T-helper 1 cell treated with Interleukin-12 subunit alpha and Interleukin-12 subunit beta and Interleukin-4 antibody, amounts not matched to agents 30 μg/mL and 1 μg/mL, for 36 hours (primary cell): ENCODE measurements around the gene TTLL11.

ENCODE experiments used
- H3K27ac Mint-ChIP-seq: one replicate; pipeline ENCODE4 v1.8.0; 2021; ENCODE audit warnings: mild to moderate bottlenecking, mixed read lengths
- H3K27me3 Mint-ChIP-seq: one replicate; pipeline ENCODE4 v1.8.0; 2021; ENCODE audit warnings: low read depth, mixed read lengths
- H3K36me3 Mint-ChIP-seq: one replicate; pipeline ENCODE4 v1.8.0; 2021; ENCODE audit warnings: low read depth, mixed read lengths
- H3K4me1 Mint-ChIP-seq: one replicate; pipeline ENCODE4 v1.8.0; 2021; ENCODE audit warnings: low read depth, mixed read lengths
- H3K4me3 Mint-ChIP-seq: one replicate; pipeline ENCODE4 v1.8.0; 2021; ENCODE audit warnings: mild to moderate bottlenecking, moderate library complexity, mixed read lengths
- H3K9me3 Mint-ChIP-seq: one replicate; pipeline ENCODE4 v1.8.0; 2021; ENCODE audit warnings: mixed read lengths

The TTLL11 gene

GRCh38 chr9:121917375-121918335, 175.5 kb downstream of the TTLL11 start:
- Mint-ChIP-seq H3K36me3 (no peaks in the 10 kb centered on the region), H3K27ac (no peak overlapping the region), H3K4me3 (no peak overlapping the region)

DNA sequence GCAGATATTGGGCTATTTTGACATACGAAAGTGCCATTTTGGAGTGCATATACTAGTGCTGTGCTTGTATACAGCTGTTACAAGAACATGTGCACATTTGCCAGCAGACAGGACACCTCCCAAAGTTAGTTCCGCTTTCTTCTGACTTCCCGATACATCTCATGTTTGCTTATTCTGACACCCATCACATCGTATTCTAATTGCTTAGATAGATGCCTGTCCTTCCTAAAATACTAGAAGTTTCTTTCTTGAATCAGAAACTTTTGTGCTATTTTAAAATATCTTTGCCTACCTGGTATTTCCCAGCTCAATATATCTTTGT, 177.8 kb downstream of the TTLL11 start:
- H3K9me3 Mint-ChIP-seq, result no peaks in the 10 kb centered on the region
- no peaks in the 10 kb centered on the region for H3K27me3 Mint-ChIP-seq
- H3K27ac Mint-ChIP-seq, result no peak overlapping the region
- H3K36me3 Mint-ChIP-seq, result no peaks in the 10 kb centered on the region
- H3K4me1 Mint-ChIP-seq, result no peaks in the 10 kb centered on the region
- H3K4me3 Mint-ChIP-seq, result no peak overlapping the region

More at GRCh38 chr9:121917375-121918335, 175.5 kb downstream of the TTLL11 start:
- Mint-ChIP-seq H3K9me3 (no peaks in the 10 kb centered on the region), H3K4me1 (no peaks in the 10 kb centered on the region), H3K27me3 (no peaks in the 10 kb centered on the region)

GRCh38 chr9:121914604-121915303, 178.4 kb downstream of the TTLL11 start:
- Mint-ChIP-seq H3K9me3 (no peaks in the 10 kb centered on the region), H3K36me3 (no peaks in the 10 kb centered on the region), H3K4me1 (no peaks in the 10 kb centered on the region), H3K27ac (no peak overlapping the region), H3K27me3 (no peaks in the 10 kb centered on the region), H3K4me3 (no peak overlapping the region)

DNA sequence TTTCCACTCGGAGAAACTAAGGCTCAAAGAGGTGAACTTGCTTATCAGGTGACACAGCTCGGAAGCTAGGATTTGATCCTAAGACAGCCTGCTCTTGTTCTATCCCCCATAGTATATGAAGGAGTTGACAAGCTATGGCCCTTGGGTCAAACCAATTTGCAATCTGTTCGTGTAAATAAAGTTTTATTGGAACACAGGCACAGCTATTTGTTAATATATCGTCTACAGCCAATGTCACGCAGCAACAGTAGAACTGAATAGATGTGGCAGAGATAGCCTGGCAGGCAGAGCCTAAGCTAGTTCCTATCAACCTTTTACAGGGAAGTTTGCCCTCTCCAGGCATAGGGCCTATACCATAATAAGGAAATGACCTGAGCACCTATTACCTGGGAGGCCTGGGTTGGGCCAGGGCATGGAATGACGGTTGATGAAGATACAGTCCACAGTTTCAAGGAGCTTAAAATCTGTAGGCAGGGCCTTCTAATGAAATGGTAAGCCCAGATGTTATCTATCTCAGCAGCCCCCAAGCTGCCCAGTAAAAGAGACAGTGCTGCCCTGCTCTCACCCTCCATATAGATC, 179.0 kb downstream of the TTLL11 start:
- H3K4me3 Mint-ChIP-seq, result no peak overlapping the region
- H3K27ac Mint-ChIP-seq, result no peak overlapping the region
- H3K9me3 Mint-ChIP-seq, result no peaks in the 10 kb centered on the region
- H3K27me3 Mint-ChIP-seq, result no peaks in the 10 kb centered on the region
- H3K36me3 Mint-ChIP-seq, result no peaks in the 10 kb centered on the region
- no peaks in the 10 kb centered on the region for H3K4me1 Mint-ChIP-seq

- Mint-ChIP-seq H3K27me3 (no peaks in the 10 kb centered on the region), H3K4me3 (no peak overlapping the region), H3K4me1 (no peaks in the 10 kb centered on the region), H3K9me3 (no peaks in the 10 kb centered on the region), H3K27ac (no peak overlapping the region), H3K36me3 (no peaks in the 10 kb centered on the region)
These were observed 180.1 kb downstream of the TTLL11 start for GRCh38 chr9:121912812-121913627.

DNA sequence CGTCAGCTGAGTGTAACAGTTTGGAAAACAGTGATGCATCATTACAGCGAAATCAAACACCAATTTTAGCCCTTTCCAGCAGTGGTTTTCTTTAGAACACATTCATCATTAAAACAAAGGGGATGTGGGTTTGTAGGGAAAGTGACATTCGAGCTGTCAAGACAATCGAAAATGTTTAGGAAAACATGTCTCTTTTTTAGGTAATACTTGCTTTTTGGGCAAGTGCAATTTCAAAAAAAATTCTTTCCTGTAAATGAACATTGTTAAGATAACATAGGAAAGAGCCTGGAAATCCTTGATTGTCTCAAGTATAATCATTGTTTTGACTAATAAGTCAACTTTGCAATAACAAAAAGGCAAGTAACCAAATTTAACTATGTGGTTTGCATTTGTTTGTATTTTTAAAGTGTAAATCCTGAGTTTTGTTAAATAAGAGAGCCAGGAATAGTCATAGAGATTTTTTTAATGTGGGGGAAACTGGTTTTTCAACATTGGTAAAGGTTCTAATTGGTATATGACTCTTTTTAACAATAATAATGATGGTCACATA, 182.5 kb downstream of the TTLL11 start:
- no peaks in the 10 kb centered on the region for H3K9me3 Mint-ChIP-seq
- H3K27ac Mint-ChIP-seq, result no peak overlapping the region
- H3K36me3 Mint-ChIP-seq, result no peaks in the 10 kb centered on the region
- no peaks in the 10 kb centered on the region for H3K4me1 Mint-ChIP-seq
- H3K4me3 Mint-ChIP-seq, result no peak overlapping the region
- peaks cover 8% of the 10 kb centered on the region for H3K27me3 Mint-ChIP-seq

GRCh38 chr9:121909111-121909510, 184.0 kb downstream of the TTLL11 start:
- H3K27me3 Mint-ChIP-seq, result peaks cover 8% of the 10 kb centered on the region
- H3K27ac Mint-ChIP-seq, result no peak overlapping the region
- no peaks in the 10 kb centered on the region for H3K4me1 Mint-ChIP-seq
- H3K9me3 Mint-ChIP-seq, result no peaks in the 10 kb centered on the region
- H3K4me3 Mint-ChIP-seq, result no peak overlapping the region
- H3K36me3 Mint-ChIP-seq, result no peaks in the 10 kb centered on the region

- no peaks in the 10 kb centered on the region for H3K36me3 Mint-ChIP-seq
- H3K9me3 Mint-ChIP-seq, result no peaks in the 10 kb centered on the region
- no peaks in the 10 kb centered on the region for H3K4me1 Mint-ChIP-seq
- no peak overlapping the region for H3K4me3 Mint-ChIP-seq
- H3K27ac Mint-ChIP-seq, result no peak overlapping the region
- peaks cover 8% of the 10 kb centered on the region for H3K27me3 Mint-ChIP-seq
These were observed 186.8 kb downstream of the TTLL11 start for GRCh38 chr9:121906074-121906870.

GRCh38 chr9:121902461-121903135, 190.5 kb downstream of the TTLL11 start:
- peaks cover 4% of the 10 kb centered on the region for H3K27me3 Mint-ChIP-seq
- H3K4me3 Mint-ChIP-seq, result no peak overlapping the region
- H3K4me1 Mint-ChIP-seq, result no peaks in the 10 kb centered on the region
- H3K9me3 Mint-ChIP-seq, result peaks cover 4% of the 10 kb centered on the region
- no peaks in the 10 kb centered on the region for H3K36me3 Mint-ChIP-seq
- H3K27ac Mint-ChIP-seq, result no peak overlapping the region

- no peak overlapping the region for H3K27ac Mint-ChIP-seq
- peaks cover 4% of the 10 kb centered on the region for H3K27me3 Mint-ChIP-seq
- peaks cover 4% of the 10 kb centered on the region for H3K9me3 Mint-ChIP-seq
- H3K4me3 Mint-ChIP-seq, result no peak overlapping the region
- H3K36me3 Mint-ChIP-seq, result no peaks in the 10 kb centered on the region
- no peaks in the 10 kb centered on the region for H3K4me1 Mint-ChIP-seq
These were observed 191.5 kb downstream of the TTLL11 start for GRCh38 chr9:121901616-121902015.

GRCh38 chr9:121900163-121900562, 192.9 kb downstream of the TTLL11 start:
- no peaks in the 10 kb centered on the region for H3K4me1 Mint-ChIP-seq
- H3K27ac Mint-ChIP-seq, result no peak overlapping the region
- H3K9me3 Mint-ChIP-seq, result peaks cover 4% of the 10 kb centered on the region
- H3K36me3 Mint-ChIP-seq, result no peaks in the 10 kb centered on the region
- H3K27me3 Mint-ChIP-seq, result no peaks in the 10 kb centered on the region
- H3K4me3 Mint-ChIP-seq, result no peak overlapping the region

DNA sequence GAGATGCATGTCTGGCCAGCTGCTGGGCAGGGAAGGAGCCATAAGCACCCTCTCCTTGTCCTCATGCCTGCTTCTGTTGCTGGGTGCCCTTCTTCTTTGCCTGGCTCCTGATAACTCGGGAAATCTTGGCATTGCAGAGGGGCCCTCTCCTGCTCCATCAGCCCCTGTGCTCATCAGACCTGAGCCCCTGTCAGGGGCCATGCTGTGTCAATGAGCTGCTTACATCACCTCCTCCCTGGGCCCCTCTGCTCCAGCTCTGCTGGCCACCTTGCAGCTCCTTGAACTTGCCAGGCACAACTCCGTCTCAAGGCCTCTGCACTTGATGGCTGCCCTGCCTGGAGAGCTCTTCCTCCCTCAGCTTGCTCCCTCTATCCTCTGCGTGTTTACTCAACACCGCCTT, 194.3 kb downstream of the TTLL11 start:
- Mint-ChIP-seq H3K9me3 (peaks cover 4% of the 10 kb centered on the region), H3K27me3 (no peaks in the 10 kb centered on the region), H3K27ac (no peak overlapping the region), H3K4me1 (no peaks in the 10 kb centered on the region), H3K36me3 (no peaks in the 10 kb centered on the region), H3K4me3 (no peak overlapping the region)

GRCh38 chr9:121897140-121897539, 196.0 kb downstream of the TTLL11 start:
- H3K9me3 Mint-ChIP-seq, result peaks cover 4% of the 10 kb centered on the region
- H3K27me3 Mint-ChIP-seq, result no peaks in the 10 kb centered on the region
- no peaks in the 10 kb centered on the region for H3K4me1 Mint-ChIP-seq
- no peak overlapping the region for H3K4me3 Mint-ChIP-seq
- H3K27ac Mint-ChIP-seq, result no peak overlapping the region
- H3K36me3 Mint-ChIP-seq, result no peaks in the 10 kb centered on the region
